OCI-LY7 (cell line): ENCODE measurements around the gene THAP8. TPM values are rescaled to one million over a fixed set of nuclear protein-coding genes. Genes with fewer than 3 reads are reported as not detected.
A peak's percentile ranks its signal among the peaks of the same experiment; 100 is the strongest.

Experiments used
- BruUV-seq: library from RNA; stranded (reverse); fragments of 400-500 nt; replicated peaks from 2 replicates; lab custom pipeline; 2021; lab: Mats Ljungman, UMichigan
- CTCF ChIA-PET: fragments of 300-600 bp; sonication (Branson Sonifier 250); formaldehyde crosslinking; loops from one replicate; lab custom pipeline; 2022; ENCODE audit warnings: antibody characterized with exemption; ENCODE audit not compliant: unreplicated experiment; lab: Charles Lee
- POLR2A ChIA-PET: fragments of 300-600 bp; sonication (Branson Sonifier 250); formaldehyde crosslinking; loops from one replicate; lab custom pipeline; 2022; ENCODE audit warnings: antibody characterized with exemption; lab: Charles Lee
- DNase-seq: peaks from one replicate; pipeline ENCODE4 v3.0.0-alpha.2; 2015; ENCODE audit warnings: low spot score
- H2AFZ ChIP-seq: fragments of 200-600 bp; sonication (generic), shearing (Covaris generic); 2 replicates; pipeline ENCODE4 v1.6.1; 2014; ENCODE audit warnings: mild to moderate bottlenecking, antibody characterized with exemption, low read length, moderate library complexity
- H3K27ac ChIP-seq: fragments of 200-600 bp; sonication (generic); 2 replicates; pipeline ENCODE4 v1.5.1; 2014; ENCODE audit warnings: mixed run types, low read depth, mild to moderate bottlenecking, moderate library complexity, low read length, inconsistent platforms; ENCODE audit not compliant: poor library complexity, severe bottlenecking
- H3K36me3 ChIP-seq: fragments of 200-600 bp; sonication (generic); 2 replicates; pipeline ENCODE4 v1.6.1; 2014; ENCODE audit warnings: mild to moderate bottlenecking, antibody characterized with exemption, low read length, moderate library complexity, mixed read lengths; ENCODE audit not compliant: insufficient read depth
- H3K4me1 ChIP-seq: fragments of 200-600 bp; sonication (generic); 2 replicates; pipeline ENCODE4 v1.5.1; 2014; ENCODE audit warnings: mild to moderate bottlenecking, low read length; ENCODE audit not compliant: insufficient read depth, poor library complexity, severe bottlenecking
- H3K4me2 ChIP-seq: fragments of 200-600 bp; sonication (generic); 2 replicates; pipeline ENCODE4 v1.6.1; 2014; ENCODE audit warnings: mild to moderate bottlenecking, low read length
- H3K4me3 ChIP-seq: fragments of 200-600 bp; sonication (generic); 2 replicates; pipeline ENCODE4 v1.5.1; 2014; ENCODE audit warnings: mild to moderate bottlenecking, low read depth, low read length; ENCODE audit not compliant: poor library complexity, severe bottlenecking
- H3K79me2 ChIP-seq: fragments of 200-600 bp; sonication (generic); 2 replicates; pipeline ENCODE4 v1.6.1; 2016; ENCODE audit warnings: low read depth, mild to moderate bottlenecking, low read length, moderate library complexity, mixed read lengths; ENCODE audit not compliant: insufficient read depth
- H3K9me2 ChIP-seq: fragments of 200-600 bp; sonication (generic); 2 replicates; pipeline ENCODE4 v1.6.1; 2016; ENCODE audit warnings: mild to moderate bottlenecking, low read length, mixed read lengths; ENCODE audit not compliant: insufficient read depth
- H3K9me3 ChIP-seq: fragments of 200-600 bp; sonication (generic); 2 replicates; pipeline ENCODE4 v1.6.1; 2014; ENCODE audit warnings: mild to moderate bottlenecking, mixed run types, low read length, mixed read lengths
- H4K20me1 ChIP-seq: fragments of 200-600 bp; sonication (generic); 2 replicates; pipeline ENCODE4 v1.6.1; 2014; ENCODE audit warnings: mild to moderate bottlenecking, antibody characterized with exemption, low read length, moderate library complexity, mixed read lengths; ENCODE audit not compliant: insufficient read depth
- CTCF ChIP-seq: fragments of 200-600 bp; sonication (generic); conservative IDR thresholded peaks from 2 replicates; pipeline ENCODE4 v1.5.1; 2014; ENCODE audit warnings: mild to moderate bottlenecking, antibody characterized with exemption, low read length, moderate library complexity, mixed read lengths
- EZH2phosphoT487 ChIP-seq: fragments of 200-600 bp; sonication (generic); IDR thresholded peaks from 2 replicates; pipeline ENCODE4 v1.6.1; 2018; ENCODE audit warnings: low read depth, borderline replicate concordance, mild to moderate bottlenecking, mixed run types, antibody characterized with exemption, low read length, moderate library complexity, mixed read lengths
- intact Hi-C: fragments of 100-400 bp; cut with micrococcal nuclease; formaldehyde crosslinking; loops from one replicate; pipeline ENCODE4 v1.10.0; 2022; ENCODE audit not compliant: unreplicated experiment
- total RNA-seq, 2 experiments: library from RNA; depleted of rRNA in 1 of 2; stranded (reverse); fragments of >200 nt in 1 of 2; shearing (Covaris generic) in 1 of 2; gene quantifications; 2 replicates each; pipeline ENCODE4 v1.2.3, GENCODE V29; 2014 to 2022

The THAP8 gene
- total RNA-seq, 2 experiments from 2014 or later, result 7.3 TPM

GRCh38 chr19:35995048-35995993 is 58.8 kb downstream of the THAP8 start, which contains the start of gene SDHAF1:
TSS of gene SDHAF1 (plus strand) at chr19:35995188. CDS start at chr19:35995275, 87 bp downstream.
- POLR2A ChIA-PET, result interaction anchor here (0.6 kb wide), 1 partner anchor 19 kb away, joined by 4 read pairs; the partner anchor contains the start of gene ALKBH6

GRCh38 chr19:35993923-35994598 is 60.0 kb downstream of the THAP8 start:
- Histone ChIP-seq H3K9me3 (peaks cover 1% of the 10 kb centered on the region; the same call in 1 of the 2 replicates), H3K36me3 (peaks cover 14% of the 10 kb centered on the region; the same call in 1 of the 2 replicates), H3K4me2 (peak overlapping the region; percentile 94), H3K79me2 (peaks cover 16% of the 10 kb centered on the region), H3K9me2 (no peaks in the 10 kb centered on the region), H3K4me3 (no peak overlapping the region), H2AFZ (no peak overlapping the region), H3K4me1 (peaks cover 16% of the 10 kb centered on the region), H3K27ac (no peak overlapping the region), H4K20me1 (no peaks in the 10 kb centered on the region)
- no peak for DNase-seq
- BruUV-seq, result no TSS peak
- CTCF ChIA-PET, result no interaction called here
- intact Hi-C loops, result no loop called here
- POLR2A ChIA-PET, result interaction anchor here (0.5 kb wide), 1 partner anchor 359 kb away, joined by 3 read pairs; no protein-coding TSS in a partner anchor
- TF ChIP-seq EZH2phosphoT487 (no peak), CTCF (peak; percentile 43; the same call in 1 of the 2 replicates)

More at GRCh38 chr19:35995048-35995993, 58.8 kb downstream of the THAP8 start, which contains the start of gene SDHAF1:
- Histone ChIP-seq H3K4me1 (peaks cover 16% of the 10 kb centered on the region), H3K36me3 (peaks cover 16% of the 10 kb centered on the region; the same call in 1 of the 2 replicates), H3K9me2 (no peaks in the 10 kb centered on the region), H3K27ac (peak within 1 kb of the TSS; percentile 53), H4K20me1 (no peaks in the 10 kb centered on the region), H3K9me3 (no peaks in the 10 kb centered on the region), H3K4me2 (peak within 1 kb of the TSS; percentile 94), H2AFZ (peak within 1 kb of the TSS; percentile 28; the same call in 1 of the 2 replicates), H3K79me2 (peaks cover 18% of the 10 kb centered on the region), H3K4me3 (peak within 1 kb of the TSS; percentile 89)
- CTCF ChIA-PET, result no interaction called here
- peak; percentile 32; the same call in 1 of the 2 replicates for TF ChIP-seq CTCF
- TF ChIP-seq EZH2phosphoT487, result no peak
- no TSS peak for BruUV-seq
- peak; percentile 96 for DNase-seq
- intact Hi-C loops, result loop anchor here (1.0 kb wide), 1 partner anchor 59 kb away; the partner anchor contains the start of genes THAP8 and WDR62
